Astrocyte (in vitro differentiated cells and primary cell): Measurements from ENCODE around the gene RRP1.

Experiments
- EZH2 ChIP-seq: IDR thresholded peaks from 2 replicates; pipeline ENCODE4 v1.6.1; 2012; ENCODE audit warnings: mild to moderate bottlenecking, low read length, inconsistent platforms; ENCODE audit not compliant: insufficient read depth
- TF ChIP-seq, protein P1 (sequence below): IDR thresholded peaks from 2 replicates; pipeline ENCODE4 v1.5.1; 2011; ENCODE audit warnings: low read depth, mild to moderate bottlenecking, inconsistent platforms, low read length, moderate library complexity; ENCODE audit not compliant: insufficient read depth

DNA sequence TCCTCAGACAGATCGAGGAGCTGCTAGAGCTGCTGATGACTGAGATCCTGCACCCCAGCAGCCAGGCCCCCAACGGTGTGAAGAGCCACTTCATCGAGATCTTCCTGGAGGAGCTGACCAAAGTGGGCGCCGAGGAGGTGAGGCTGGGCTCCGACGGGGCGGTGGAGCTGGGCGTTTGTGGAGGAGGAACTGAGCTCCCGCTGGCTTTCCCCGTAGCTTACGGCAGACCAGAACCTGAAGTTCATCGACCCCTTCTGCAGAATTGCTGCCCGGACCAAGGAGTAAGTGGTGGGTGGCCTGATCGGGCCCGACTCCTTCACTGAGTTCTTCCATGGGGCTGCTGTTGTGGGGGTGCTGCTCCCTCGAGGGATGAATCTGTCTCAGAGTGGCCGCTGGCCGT lies 8.0 kb downstream of the RRP1 start:
- TF ChIP-seq, protein P1, sequence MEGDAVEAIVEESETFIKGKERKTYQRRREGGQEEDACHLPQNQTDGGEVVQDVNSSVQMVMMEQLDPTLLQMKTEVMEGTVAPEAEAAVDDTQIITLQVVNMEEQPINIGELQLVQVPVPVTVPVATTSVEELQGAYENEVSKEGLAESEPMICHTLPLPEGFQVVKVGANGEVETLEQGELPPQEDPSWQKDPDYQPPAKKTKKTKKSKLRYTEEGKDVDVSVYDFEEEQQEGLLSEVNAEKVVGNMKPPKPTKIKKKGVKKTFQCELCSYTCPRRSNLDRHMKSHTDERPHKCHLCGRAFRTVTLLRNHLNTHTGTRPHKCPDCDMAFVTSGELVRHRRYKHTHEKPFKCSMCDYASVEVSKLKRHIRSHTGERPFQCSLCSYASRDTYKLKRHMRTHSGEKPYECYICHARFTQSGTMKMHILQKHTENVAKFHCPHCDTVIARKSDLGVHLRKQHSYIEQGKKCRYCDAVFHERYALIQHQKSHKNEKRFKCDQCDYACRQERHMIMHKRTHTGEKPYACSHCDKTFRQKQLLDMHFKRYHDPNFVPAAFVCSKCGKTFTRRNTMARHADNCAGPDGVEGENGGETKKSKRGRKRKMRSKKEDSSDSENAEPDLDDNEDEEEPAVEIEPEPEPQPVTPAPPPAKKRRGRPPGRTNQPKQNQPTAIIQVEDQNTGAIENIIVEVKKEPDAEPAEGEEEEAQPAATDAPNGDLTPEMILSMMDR, result no peak
- no peak for TF ChIP-seq EZH2
